ENCODE measurements around the gene GRM5. TPM values are rescaled to one million over a fixed set of nuclear protein-coding genes. Genes with fewer than 3 reads are reported as not detected.
"Not testable (repeated sequence)": the region's sequence is repeated elsewhere in the genome, so short reads cannot be mapped to it uniquely, and the experiment has no call there.

GRM5 gene
- total RNA-seq, 1 donor from 2014 or later: 0.49 TPM

DNA sequence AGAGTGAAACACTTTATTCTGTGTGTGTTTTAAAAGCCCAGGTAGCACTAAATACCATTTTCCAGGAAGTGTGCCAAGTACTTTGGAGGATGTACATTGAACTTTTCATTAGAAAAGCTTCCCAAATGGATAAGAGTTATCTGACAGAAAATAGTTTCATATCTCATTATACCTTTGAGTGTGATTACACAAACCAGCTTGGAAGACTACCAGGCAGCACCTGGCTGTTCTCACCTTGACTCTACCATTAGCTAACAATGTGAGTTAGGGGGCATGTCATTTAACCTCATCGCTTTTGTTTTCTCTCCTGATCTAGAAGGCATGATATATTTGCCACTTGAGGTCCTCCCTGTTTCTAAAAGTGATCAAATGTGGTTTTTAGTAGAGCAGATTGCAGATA lies 50.2 kb downstream of the GRM5 start:
- no peak for DNase-seq (ENCODE audit: low read depth, low spot score)
- Mint-ChIP-seq H3K27ac (ENCODE audit: unreplicated experiment) (no peak overlapping the region), H3K9me3 (no peaks in the 10 kb centered on the region), H3K36me3 (ENCODE audit: low read depth) (no peaks in the 10 kb centered on the region), H3K4me1 (no peaks in the 10 kb centered on the region), H3K4me3 (no peak overlapping the region), H3K27me3 (ENCODE audit: low read depth) (peaks cover 6% of the 10 kb centered on the region)
- TF ChIP-seq, protein P1, sequence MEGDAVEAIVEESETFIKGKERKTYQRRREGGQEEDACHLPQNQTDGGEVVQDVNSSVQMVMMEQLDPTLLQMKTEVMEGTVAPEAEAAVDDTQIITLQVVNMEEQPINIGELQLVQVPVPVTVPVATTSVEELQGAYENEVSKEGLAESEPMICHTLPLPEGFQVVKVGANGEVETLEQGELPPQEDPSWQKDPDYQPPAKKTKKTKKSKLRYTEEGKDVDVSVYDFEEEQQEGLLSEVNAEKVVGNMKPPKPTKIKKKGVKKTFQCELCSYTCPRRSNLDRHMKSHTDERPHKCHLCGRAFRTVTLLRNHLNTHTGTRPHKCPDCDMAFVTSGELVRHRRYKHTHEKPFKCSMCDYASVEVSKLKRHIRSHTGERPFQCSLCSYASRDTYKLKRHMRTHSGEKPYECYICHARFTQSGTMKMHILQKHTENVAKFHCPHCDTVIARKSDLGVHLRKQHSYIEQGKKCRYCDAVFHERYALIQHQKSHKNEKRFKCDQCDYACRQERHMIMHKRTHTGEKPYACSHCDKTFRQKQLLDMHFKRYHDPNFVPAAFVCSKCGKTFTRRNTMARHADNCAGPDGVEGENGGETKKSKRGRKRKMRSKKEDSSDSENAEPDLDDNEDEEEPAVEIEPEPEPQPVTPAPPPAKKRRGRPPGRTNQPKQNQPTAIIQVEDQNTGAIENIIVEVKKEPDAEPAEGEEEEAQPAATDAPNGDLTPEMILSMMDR (conservative IDR thresholded peaks at IDR 0.05): no peak

- H3K36me3 Mint-ChIP-seq (ENCODE audit: low read depth); H3K27ac Mint-ChIP-seq (ENCODE audit: unreplicated experiment); H3K4me1 Mint-ChIP-seq; H3K9me3 Mint-ChIP-seq; DNase-seq (ENCODE audit: low read depth, low spot score); H3K4me3 Mint-ChIP-seq; H3K27me3 Mint-ChIP-seq (ENCODE audit: low read depth): not testable (repeated sequence)
These were observed 64.9 kb downstream of the GRM5 start for GRCh38 chr11:89000852-89001251.

- no peak overlapping the region for H3K4me3 Mint-ChIP-seq
- H3K9me3 Mint-ChIP-seq: no peaks in the 10 kb centered on the region
- no peaks in the 10 kb centered on the region for H3K4me1 Mint-ChIP-seq
- TF ChIP-seq, protein P1 (conservative IDR thresholded peaks at IDR 0.05): no peak
- no peaks in the 10 kb centered on the region for H3K27me3 Mint-ChIP-seq (ENCODE audit: low read depth)
- no peaks in the 10 kb centered on the region for H3K36me3 Mint-ChIP-seq (ENCODE audit: low read depth)
- H3K27ac Mint-ChIP-seq (ENCODE audit: unreplicated experiment): no peak overlapping the region
- no peak for DNase-seq (ENCODE audit: low read depth, low spot score)
These were observed 86.1 kb downstream of the GRM5 start for GRCh38 chr11:88979641-88980040.

GRCh38 chr11:88978992-88979391 lies 86.8 kb downstream of the GRM5 start:
- not testable (repeated sequence) for H3K4me3 Mint-ChIP-seq; DNase-seq (ENCODE audit: low read depth, low spot score); H3K36me3 Mint-ChIP-seq (ENCODE audit: low read depth); H3K4me1 Mint-ChIP-seq; H3K27me3 Mint-ChIP-seq (ENCODE audit: low read depth); H3K9me3 Mint-ChIP-seq; H3K27ac Mint-ChIP-seq (ENCODE audit: unreplicated experiment)

DNA sequence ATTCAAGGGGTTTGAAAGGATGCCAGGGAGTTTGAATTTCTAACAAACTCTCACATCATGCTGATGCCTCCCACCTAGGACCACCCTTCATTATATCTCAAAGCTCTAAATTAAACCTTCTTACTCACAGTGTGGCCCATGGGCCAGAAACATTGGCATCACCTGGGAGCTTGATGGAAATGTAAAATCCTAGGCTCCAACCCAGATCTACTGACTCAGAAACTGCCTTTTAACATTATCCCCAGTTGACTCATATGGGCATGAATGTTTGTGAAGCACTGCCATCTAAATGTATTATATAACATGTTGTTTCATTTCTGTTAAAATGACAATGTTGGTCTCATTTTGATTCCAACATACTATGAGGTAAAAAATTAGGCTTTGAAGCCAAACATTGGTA lies 90.3 kb downstream of the GRM5 start:
- H3K4me3 Mint-ChIP-seq; DNase-seq (ENCODE audit: low read depth, low spot score); H3K27me3 Mint-ChIP-seq (ENCODE audit: low read depth); H3K27ac Mint-ChIP-seq (ENCODE audit: unreplicated experiment); H3K36me3 Mint-ChIP-seq (ENCODE audit: low read depth); H3K4me1 Mint-ChIP-seq; H3K9me3 Mint-ChIP-seq: not testable (repeated sequence)

DNA sequence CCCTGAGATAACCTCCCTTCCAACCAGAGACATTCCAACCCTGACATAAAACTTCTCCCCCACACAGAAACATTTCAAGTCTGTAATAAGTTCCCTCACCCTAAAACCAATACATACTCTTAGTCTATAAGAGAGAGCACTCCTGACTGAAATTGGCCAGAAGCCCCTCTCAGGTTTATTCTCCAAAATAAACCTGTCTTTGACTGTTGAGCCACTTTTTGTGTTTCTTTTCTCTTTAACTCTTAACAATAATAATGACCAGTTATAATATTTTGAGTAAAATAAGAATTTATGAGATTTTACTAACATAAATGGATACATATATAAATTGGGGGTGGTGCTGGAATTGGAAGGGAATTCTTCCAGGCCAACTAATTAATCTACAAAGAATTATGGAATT lies 93.6 kb downstream of the GRM5 start:
- no peak for DNase-seq (ENCODE audit: low read depth, low spot score)
- H3K4me3 Mint-ChIP-seq: no peak overlapping the region
- no peak overlapping the region for H3K27ac Mint-ChIP-seq (ENCODE audit: unreplicated experiment)
- TF ChIP-seq, protein P1 (conservative IDR thresholded peaks at IDR 0.05): no peak
- peaks cover 3% of the 10 kb centered on the region for H3K9me3 Mint-ChIP-seq
- H3K36me3 Mint-ChIP-seq (ENCODE audit: low read depth): peaks cover 3% of the 10 kb centered on the region
- no peaks in the 10 kb centered on the region for H3K4me1 Mint-ChIP-seq
- no peaks in the 10 kb centered on the region for H3K27me3 Mint-ChIP-seq (ENCODE audit: low read depth)

DNA sequence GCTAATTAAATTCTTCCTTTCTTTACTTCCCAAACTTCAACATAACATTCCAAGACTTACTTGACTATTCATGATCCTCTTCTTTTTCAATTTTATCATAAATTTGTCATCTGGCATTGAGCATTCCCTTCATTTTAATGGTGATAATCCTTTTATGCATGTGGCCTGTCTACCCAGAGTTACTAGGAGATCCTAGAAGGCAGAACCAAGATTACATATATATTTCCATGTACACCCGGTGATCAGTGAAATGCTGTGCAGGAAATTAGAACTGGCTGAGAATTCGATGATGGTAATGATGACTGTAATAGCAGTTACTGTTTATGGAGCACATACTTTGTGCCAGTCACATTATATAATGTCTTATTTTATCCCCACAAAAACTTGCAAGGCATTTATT lies 104.2 kb downstream of the GRM5 start:
- DNase-seq (ENCODE audit: low read depth, low spot score); H3K27me3 Mint-ChIP-seq (ENCODE audit: low read depth); H3K4me1 Mint-ChIP-seq; H3K4me3 Mint-ChIP-seq; H3K27ac Mint-ChIP-seq (ENCODE audit: unreplicated experiment); H3K9me3 Mint-ChIP-seq; H3K36me3 Mint-ChIP-seq (ENCODE audit: low read depth): not testable (repeated sequence)

DNA sequence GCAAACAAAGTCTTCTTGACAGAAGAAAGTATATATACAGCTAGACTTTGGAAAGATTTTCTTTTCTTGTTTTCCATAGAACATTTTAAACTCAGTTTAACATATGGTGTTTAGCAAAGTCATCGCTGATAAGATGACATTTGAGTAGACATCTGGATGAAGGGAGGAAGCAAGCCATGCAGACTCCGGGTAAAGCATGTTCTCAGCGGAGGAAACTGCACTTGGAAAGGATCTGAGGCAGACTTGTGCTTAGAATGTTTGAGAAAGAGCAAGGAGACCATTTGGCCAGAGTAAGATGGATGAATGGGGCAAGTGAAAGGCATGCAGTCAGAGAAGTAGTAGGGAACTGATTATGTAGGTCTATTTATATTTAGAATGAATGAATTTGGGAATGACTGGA lies 105.9 kb downstream of the GRM5 start:
- H3K27me3 Mint-ChIP-seq (ENCODE audit: low read depth): not testable (repeated sequence)

More for the DNA sequence above, 105.9 kb downstream of the GRM5 start:
- not testable (repeated sequence) for H3K4me3 Mint-ChIP-seq; H3K4me1 Mint-ChIP-seq; H3K27ac Mint-ChIP-seq (ENCODE audit: unreplicated experiment); DNase-seq (ENCODE audit: low read depth, low spot score); H3K36me3 Mint-ChIP-seq (ENCODE audit: low read depth); H3K9me3 Mint-ChIP-seq
